Cerebellar nuclear complex (tissue), 1 donor: ENCODE measurements around the gene SLC2A14.
"Not testable (repeated sequence)": the region's sequence is repeated elsewhere in the genome, so short reads cannot be mapped to it uniquely, and the experiment has no call there.

Experiments
- DNase-seq, 2 experiments: peaks; one replicate each; lab custom pipeline; 2025; lab: John Stamatoyannopoulos, UW

SLC2A14 gene

GRCh38 chr12:7833831-7834230, 38.9 kb downstream of the SLC2A14 start:
- no peak for DNase-seq

GRCh38 chr12:7833201-7833600, 39.5 kb downstream of the SLC2A14 start:
- DNase-seq = not testable (repeated sequence)

GRCh38 chr12:7832059-7832696, 40.5 kb downstream of the SLC2A14 start:
- no peak for DNase-seq

DNA sequence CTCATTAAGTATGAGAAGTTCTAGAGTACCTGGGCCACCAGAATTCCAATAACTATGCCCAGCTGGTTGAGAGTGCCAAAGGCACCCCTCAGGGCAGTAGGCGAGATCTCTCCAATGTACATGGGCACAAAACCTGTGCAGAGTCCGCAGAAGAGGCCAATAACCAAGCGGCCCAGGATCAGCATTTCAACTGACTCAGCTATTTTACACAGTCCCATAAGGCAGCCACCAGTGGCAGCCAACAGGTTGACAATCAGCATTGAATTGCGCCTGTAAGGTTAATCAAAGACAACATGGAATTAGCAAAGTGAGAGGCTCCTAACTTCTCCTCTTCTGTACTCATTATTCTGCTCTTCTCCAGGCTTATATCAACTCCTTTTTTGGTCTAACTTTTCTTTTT, 43.0 kb downstream of the SLC2A14 start:
- not testable (repeated sequence) for DNase-seq

DNA sequence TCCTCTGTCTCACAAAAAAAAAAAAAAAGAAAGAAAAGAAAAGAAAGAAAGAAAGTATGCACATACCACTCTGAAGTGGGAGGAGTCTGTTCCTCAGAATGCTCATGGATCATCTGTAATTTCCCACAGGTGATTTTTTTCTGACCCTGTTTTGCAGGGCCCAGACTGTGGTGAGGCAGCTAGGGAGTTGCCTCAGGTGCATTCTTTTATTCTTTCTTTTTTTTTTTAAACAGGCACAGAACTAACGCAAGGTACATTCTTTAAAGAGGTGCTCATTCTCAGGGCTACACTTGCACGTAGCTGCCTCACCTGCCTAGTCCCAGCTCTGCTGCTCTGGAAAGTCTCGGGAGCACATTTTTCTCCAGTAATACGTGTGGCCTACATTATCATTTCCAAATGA, 47.0 kb downstream of the SLC2A14 start:
- DNase-seq = not testable (repeated sequence)

DNA sequence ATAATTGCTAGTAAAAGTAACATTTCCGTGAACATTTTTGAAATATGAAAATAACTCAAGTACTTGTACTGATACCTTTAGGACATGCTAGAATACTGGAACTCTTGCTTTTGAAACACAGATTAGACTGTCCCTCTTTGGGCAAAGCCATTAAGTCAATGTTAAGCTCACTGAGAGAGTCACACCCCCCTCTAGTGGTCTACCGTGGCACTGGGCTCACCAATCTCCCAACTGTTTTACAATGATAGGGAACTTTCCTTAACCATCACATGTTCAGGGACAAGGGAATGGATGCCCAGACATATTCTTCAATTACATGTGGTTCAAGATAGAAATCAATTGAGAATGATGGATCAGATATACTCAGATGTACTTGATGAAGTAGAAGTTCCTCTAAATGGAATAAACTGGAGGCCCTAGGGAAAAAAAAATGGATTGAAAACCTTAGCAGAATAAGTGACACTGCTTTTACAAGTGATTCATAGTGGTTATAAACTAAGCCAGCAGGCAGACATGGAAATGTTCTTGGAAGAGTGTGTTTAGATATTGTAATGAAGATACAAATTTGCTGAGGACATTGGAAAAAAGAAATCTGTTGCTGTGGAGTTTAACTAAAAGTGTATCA, 65.7 kb downstream of the SLC2A14 start:
- no peak for DNase-seq

DNA sequence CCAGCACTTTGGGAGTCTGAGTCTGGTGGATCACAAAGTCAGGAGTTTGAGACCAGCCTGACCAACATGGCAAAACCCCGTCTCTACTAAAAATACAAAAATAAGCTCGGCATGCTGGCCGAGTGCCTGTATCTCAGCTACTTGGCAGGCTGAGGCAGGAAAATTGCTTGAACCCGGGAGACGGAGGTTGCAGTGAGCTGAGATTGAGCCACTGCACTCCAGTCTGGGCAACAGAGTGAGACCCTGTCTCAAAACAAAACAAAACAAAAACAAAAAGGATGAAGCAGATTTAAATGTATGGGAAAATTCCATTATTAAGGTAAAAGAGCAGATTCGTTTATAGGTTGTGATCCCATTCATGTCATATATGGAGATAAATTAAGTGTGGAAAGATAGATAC, 66.4 kb downstream of the SLC2A14 start:
- DNase-seq = not testable (repeated sequence)

DNA sequence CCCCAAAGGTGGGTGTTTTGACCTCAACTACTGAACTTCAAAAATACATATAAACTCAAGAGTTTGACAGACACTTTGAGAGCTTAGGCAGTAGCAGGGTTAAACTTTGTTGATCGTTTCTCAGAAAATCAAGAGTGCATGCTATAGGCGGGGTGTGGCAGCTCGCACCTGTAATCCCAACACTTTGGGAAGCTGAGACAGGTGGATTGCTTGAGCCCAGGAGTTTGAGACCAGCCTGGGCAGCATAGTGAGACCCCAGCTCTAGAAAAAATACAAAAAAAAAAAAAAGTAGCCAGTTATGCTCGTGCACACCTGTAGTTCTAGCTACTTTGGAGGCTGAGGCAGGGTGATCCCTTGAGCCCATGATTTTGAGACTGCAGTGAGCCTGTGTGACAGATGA, 71.3 kb downstream of the SLC2A14 start:
- no peak for DNase-seq

- DNase-seq = not testable (repeated sequence)
Measured at GRCh38 chr12:7798750-7799308, 73.9 kb downstream of the SLC2A14 start.

- no peak for DNase-seq
Measured at GRCh38 chr12:7797698-7798398, 74.9 kb downstream of the SLC2A14 start.

GRCh38 chr12:7797269-7797668, 75.4 kb downstream of the SLC2A14 start:
- not testable (repeated sequence) for DNase-seq

- DNase-seq = no peak
Measured at GRCh38 chr12:7793211-7793610, 79.5 kb downstream of the SLC2A14 start.

GRCh38 chr12:7788884-7789528, 83.7 kb downstream of the SLC2A14 start, which contains the start of gene NANOG:
NANOG (plus strand) TSS chr12:7789402; CDS start chr12:7789615, 213 bp downstream.
- not testable (repeated sequence) for DNase-seq

DNA sequence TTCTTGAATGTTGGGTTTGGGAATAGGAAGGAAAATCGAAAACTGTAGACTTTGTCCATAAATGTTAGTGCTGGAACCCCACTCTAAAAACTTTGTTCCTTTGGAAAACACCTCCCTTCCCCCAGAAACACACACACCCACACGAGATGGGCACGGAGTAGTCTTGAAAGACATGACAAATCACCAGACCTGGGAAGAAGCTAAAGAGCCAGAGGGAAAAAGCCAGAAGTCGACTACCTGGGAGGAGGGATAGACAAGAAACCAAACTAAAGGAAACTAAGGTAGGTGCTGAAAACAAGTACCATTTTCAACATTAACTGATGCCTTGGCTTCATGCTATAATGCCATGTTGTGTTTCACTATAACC, 84.4 kb downstream of the SLC2A14 start:
- no peak for DNase-seq

- DNase-seq = no peak
Measured at GRCh38 chr12:7787574-7788293, 85.0 kb downstream of the SLC2A14 start.

DNA sequence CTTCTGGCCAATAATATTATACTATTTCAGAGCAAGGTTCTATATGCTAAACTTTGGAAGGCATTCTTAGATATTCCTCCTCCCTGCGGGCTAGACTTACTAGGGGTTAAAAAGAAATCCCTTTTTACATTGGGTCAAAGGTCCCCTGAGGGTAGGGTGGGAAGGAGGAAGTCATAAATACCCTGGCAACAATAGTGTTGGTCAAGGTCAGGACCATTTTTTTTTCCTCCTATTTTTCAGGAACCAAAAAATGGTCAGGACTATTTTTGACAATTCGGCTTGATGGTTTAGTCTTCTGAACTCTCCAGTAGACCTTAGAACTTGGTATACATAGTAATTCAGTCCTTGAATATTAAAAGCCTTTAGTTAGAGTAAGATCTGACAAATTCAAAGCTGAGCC, 88.0 kb downstream of the SLC2A14 start:
- no peak for DNase-seq

DNA sequence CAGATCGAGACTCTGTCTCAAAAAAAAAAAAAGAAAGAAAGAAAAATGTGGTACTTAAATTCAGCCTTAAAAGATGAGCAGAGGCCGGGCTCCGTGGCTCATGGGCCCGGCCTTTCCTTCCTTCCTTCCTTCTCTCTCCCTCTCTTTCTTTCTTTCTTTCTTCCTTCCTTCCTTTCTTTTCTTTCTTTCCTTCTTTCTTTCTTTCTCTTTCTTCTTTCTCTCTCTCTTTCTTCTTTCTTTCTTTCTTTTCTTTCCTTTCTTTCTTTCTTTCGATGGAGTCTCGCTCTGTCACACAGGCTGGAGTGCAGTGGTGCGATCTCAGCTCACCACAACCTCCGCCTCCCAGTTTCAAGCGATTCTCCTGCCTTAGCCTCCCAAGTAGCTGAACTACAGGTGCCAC, 89.3 kb downstream of the SLC2A14 start:
- DNase-seq = not testable (repeated sequence)

DNA sequence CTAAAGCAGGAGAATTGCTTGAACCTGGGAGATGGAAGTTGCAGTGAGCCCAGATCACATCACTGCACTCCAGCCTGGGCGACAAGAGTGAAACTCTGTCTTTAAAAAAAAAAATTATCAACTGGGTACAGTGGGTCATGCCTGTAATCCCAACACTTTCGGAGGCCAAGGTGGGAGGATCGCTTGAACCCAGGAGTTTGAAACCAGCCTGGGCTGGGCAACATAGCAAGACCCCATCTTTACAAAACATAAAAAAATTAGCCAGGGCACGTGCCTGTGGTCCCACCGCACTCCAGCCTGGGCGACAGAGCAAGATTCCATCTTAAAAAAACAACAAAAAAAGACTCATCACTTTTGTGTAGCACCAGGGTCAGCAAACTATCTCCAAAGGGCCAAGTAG, 90.7 kb downstream of the SLC2A14 start:
- DNase-seq = no peak

DNA sequence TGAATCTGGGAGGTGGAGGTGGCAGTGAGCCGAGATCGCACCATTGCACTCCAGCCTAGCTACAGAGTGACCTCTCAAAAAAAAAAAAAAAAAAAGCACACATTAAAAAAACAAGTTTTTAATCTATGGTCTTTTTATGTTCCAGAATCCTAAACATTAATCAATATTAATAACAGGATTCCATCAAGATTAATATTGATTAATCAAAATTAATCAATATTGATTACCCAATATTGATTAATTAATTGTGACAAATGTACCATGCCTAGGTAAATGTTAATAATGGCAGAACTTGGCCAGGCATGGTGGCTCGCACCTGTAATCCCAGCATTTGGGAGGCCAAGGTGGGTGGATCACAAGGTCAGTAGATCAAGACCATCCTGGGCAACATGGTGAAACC, 91.4 kb downstream of the SLC2A14 start:
- no peak for DNase-seq

- DNase-seq = no peak
Measured at GRCh38 chr12:7769999-7770398, 102.7 kb downstream of the SLC2A14 start.
